Peyer's patch (tissue), 4 donors: ENCODE measurements around the gene MAPK8IP1.

Experiments
- POLR2A ChIP-seq, 2 donors: fragments of 450-650 bp; IDR thresholded peaks; one replicate each; pipeline ENCODE4 v1.5.1; 2017; ENCODE audit warnings: antibody characterized with exemption in 2 of 2, mild to moderate bottlenecking in 2 of 2, moderate library complexity in 2 of 2
- TF ChIP-seq, protein P1 (sequence below), 6 experiments: fragments of 450-650 bp in 4 of 6; fragments of 200-600 bp in 2 of 6; sonication (generic) in 1 of 6; IDR thresholded peaks; one replicate each; pipeline ENCODE4 v1.5.1; 2017 to 2019; ENCODE audit warnings: antibody characterized with exemption in 6 of 6, mild to moderate bottlenecking in 3 of 6, moderate library complexity in 1 of 6

DNA sequence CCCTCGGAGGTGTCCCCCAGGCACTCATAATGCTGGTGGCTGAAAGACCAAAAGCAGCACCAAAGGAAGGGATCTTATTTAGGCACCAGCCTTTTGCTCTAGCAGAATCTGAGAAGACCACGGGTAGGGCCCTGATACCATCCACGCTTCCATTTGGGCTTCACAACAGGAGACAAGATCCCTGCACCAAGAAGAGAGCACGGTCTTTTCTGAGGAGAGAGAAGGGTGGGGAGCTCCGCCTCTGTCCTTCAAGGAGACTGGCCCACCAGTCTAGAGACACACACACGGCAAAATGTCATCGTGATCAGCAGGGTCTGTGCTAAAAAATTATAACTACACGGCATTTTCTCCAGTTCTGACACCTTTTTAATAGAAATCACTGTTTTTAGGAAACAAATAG, 46.8 kb downstream of the MAPK8IP1 start:
- TF ChIP-seq, protein P1, sequence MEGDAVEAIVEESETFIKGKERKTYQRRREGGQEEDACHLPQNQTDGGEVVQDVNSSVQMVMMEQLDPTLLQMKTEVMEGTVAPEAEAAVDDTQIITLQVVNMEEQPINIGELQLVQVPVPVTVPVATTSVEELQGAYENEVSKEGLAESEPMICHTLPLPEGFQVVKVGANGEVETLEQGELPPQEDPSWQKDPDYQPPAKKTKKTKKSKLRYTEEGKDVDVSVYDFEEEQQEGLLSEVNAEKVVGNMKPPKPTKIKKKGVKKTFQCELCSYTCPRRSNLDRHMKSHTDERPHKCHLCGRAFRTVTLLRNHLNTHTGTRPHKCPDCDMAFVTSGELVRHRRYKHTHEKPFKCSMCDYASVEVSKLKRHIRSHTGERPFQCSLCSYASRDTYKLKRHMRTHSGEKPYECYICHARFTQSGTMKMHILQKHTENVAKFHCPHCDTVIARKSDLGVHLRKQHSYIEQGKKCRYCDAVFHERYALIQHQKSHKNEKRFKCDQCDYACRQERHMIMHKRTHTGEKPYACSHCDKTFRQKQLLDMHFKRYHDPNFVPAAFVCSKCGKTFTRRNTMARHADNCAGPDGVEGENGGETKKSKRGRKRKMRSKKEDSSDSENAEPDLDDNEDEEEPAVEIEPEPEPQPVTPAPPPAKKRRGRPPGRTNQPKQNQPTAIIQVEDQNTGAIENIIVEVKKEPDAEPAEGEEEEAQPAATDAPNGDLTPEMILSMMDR (IDR thresholded peaks at IDR 0.05), result no peak
- TF ChIP-seq POLR2A (IDR thresholded peaks at IDR 0.05), result no peak
